Activated naive CD4-positive, alpha-beta T cell treated with Interleukin-2 at 50 U/mL for 16 hours (primary cell): ENCODE data around the gene CYP11A1.

Experiments used
- DNase-seq: peaks from one replicate; pipeline ENCODE4 v3.0.0-alpha.2; 2020

CYP11A1 gene

DNA sequence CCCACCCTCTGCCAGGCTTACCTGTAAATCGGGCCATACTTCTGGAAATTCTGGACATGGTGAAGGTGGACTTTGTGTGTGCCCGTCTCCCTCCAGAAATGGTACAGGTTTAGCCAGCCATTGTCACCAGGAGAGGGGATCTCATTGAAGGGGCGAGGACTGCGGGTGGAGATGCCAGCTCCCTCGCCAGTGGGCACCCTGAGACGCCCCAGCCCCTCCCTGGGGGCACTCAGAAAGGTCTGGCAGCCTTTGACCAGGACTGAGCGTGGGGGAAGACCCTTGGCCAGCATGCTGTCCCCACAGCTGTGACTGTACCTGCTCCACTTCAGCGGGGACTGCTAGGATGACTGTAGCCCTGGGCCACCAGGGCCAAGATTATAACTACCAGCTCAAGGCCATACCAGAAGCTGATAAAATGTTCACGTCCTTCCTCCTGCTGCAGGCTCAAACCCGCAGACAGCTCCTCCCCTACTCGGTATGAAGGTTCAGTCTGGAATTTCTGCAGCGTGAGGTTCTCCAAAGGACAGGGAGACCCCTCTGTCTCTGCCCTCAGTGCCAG lies at the start of gene CYP11A1:
TSS of gene CYP11A1 (minus strand) at position 351 of the 559 bp plus-strand sequence. CDS start at position 290, 61 bp downstream.
- no peak for DNase-seq

DNA sequence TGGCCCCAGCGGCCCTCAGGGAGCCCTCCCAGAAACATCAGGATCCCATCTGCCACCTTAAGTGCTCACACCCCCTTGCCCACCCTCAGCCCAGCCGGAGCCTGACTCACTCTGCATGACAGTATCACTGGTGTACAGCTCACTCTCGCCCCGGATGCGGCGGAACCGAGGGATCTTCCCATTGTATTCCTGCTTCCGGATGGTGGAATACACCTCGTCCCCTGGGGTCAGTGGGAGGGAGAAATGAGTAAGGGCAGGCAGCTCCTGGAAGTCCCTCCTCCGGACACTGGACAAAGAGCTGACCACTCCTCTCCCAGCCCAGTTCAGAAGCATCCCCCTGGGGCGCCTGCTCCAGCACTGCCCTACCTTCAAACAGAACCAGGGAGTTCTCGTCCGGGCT lies 49.8 kb upstream of the CYP11A1 start:
- no peak for DNase-seq

DNA sequence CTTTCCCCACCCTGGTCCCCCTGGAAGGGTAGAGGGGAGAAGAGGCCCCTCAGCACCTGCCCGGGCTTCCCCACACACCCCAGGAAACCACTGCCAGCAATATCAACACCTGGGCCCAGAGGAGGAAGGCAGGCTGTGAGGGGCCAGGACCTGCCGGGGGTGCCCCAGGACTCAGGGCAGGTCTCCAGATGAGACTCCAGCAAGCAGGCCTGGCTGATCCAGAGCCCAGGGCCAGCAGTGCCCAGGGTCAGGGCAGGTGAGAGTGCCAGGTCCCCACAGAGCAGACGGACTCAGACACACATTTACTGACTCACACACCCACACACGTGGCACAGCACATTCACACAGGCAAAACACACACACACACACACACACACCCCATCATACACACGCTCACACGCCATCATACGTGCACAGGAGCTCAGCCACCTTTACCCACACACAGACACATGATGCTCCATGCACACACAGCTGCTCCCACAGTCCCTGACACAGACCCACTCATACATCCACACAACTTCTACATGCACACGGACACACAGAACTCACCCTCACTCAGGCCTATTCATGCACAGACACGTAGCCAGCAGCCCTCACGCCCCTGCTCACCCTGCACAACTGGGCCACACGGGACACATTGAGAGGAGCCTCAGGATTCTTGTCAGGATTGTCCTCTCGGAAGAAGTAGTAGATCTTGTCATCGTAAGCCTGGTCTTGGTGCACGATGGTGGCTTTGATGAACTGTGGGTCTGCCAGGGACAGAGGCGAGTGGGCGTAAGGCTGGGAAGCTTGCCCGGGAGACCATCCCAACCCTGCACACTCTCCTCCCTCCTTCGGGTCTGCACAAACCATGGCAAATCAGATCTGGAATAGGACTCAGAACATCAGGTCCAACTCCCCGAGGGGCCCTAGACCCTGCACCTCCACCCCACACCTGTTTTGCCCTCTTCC lies 48.8 kb upstream of the CYP11A1 start:
- DNase-seq, result no peak

DNA sequence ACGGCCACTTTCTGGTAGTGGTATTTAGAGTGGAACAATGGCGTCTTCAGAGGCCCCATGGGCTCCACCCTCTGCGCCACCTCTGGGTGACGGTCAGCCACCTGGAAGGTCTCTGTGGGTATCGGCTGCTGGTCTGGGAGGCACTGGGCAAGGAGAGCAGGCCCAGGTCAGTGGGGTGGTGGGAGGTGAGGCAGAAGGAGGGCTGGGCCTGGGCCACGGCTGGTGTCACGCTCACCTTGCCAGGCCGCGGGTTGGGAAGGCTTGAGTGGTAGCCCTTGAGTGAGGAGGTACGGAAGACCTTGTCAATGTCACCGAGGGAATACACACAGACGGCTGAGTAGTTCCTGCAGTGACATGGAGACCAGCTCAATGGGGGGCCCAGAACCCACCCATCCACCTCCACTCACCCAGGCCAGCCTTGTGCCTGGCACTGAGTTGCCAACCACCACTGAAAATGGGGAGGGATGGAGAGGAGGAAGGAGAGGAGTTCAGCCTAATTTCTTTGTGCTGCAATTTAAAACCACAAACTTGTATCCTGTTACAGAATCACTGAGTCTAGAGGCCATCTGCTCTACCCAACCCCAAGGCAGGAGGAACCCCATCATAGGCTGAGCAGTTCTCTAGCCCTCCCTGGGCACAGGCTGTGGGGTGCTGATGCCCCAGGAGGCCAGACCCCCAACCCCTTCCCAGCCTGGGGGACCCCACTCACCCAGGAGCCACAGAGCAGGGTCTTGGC lies 47.3 kb upstream of the CYP11A1 start:
- no peak for DNase-seq

DNA sequence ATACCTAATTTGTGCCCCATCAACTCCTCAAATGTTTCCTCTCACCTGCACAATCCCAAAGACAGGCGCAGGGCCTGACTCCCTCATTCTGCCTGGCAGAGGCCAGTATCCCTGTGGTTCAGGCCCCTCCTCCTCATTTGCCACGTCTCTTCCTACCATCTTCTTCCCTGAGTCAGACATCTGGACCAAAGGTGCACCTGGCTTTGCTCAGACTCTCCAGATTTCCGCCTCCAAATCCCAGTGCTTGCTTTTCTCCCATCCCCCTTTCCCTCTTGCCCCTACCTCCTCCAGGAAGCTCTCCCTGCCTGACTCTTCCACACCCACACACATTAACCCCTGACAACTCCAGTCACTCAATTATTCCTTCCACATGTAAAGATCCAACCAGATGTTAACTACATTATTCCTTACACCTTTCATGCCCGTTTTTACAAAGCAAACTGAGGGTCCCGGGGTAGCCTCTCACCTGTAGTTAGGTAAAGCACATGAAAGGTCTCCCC lies 46.7 kb upstream of the CYP11A1 start:
- no peak for DNase-seq

DNA sequence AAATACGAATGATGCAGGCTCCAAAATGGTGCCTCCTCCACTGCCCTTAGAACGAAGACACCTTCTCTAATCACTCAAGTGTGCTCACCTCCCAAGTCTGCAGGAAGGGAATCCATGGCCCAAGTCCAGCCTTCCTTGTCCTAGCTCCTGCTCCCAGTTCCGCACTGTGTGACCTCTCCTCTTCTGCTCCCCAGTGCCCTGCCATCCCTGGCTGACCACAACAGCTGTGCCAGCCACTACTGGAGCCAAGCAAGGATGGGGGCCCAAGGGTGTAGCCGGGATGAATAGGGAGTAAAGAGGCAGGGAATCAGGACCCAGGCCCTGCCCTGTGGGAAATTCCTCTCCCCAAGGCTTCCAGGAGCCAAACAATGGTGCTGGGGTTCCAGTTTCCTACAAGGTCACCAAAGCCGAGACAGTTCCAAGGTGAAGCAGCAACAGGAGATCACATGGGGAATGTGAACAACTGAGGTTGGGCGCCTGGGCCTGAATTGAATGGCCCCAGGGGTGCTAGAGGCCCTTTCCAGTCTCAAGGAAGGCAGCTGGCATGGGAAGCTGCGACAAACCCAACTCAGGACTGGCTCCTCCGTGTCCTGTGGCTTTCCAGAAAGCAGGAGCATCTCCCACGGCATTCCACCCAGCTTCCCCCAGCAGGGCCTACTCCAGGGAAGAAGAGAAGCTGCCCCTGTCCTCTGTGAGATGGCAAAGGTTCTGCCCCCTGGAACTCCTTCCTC lies 46.1 kb upstream of the CYP11A1 start:
- DNase-seq, result no peak

DNA sequence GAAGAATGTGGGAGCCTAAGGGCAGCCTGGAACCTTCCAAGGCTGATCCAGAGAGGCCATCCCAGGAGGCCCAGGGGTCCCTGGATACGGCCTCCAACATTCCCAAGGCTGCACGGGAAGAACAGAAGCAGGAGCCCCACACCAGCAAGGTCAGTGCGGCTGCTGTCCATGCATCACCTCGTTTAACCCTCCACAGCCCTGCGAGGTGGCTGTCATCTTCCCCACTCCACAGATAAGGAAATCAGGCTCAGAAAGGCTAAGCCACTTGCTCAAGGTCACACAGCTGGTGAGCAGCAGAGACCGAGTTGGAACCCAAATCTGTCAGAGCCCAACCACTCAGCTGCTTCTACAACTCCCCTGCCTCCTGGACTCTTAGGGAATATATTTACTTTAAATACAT lies 44.7 kb upstream of the CYP11A1 start:
- DNase-seq, result no peak

DNA sequence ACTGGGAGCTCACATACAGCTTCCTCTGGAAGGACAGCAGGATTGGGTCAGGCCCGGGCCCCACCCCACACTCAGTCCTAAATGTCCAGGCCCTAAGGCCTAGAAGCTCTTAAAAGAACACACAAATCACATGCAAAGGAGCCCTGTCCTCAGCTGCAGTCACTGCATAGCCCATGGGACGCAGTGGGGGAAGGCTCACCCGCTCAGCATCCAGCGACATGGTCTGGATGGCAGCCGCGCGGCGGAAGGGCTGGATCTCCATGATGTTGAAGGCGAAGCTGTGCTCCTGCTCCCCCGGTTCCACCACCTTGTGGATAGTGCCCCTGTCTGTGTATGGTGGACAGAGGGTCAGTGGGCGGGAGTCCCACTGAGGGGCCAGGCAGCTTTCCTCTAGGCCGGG lies 44.2 kb upstream of the CYP11A1 start:
- DNase-seq, result no peak

DNA sequence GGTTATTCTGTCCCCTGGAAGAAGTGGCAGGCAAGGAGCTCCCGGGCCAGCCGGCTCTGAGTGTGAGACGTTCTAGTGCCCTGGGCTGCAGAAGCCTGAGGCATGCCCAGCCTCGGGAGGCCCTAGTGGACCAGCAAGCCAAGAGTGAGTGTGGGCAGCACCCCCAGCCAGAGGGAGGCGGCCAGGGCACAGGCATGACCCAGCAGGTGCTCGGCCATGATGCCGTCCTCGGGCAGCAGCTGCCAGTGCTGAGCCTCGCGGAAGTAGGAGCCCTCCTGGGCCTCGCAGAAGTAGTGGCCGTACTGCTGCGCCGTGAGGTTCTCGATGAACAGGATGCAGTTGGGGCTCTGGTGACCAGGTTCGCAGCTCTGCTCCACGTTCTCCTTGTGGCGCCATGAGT lies 43.1 kb upstream of the CYP11A1 start:
- no peak for DNase-seq

DNA sequence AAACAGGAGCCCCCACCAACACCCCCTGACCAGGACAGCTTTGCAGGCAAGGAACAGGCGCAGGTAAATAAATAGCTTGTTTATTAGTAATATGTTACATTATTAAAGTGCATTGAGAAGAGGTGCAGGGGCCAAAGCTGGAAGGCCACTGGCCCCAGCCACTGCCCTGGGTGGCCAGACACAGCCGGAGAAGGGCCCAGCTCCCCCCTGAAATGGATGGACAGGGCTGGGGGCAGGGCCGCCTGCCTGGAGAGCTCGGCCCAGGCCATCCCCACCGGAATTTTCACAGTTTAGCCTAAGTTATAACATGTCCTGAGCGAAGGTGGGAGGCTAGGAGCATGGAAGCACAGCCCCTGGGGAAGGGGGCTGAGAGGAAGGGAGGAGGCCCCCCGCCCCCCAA lies 41.8 kb upstream of the CYP11A1 start:
- DNase-seq, result no peak

DNA sequence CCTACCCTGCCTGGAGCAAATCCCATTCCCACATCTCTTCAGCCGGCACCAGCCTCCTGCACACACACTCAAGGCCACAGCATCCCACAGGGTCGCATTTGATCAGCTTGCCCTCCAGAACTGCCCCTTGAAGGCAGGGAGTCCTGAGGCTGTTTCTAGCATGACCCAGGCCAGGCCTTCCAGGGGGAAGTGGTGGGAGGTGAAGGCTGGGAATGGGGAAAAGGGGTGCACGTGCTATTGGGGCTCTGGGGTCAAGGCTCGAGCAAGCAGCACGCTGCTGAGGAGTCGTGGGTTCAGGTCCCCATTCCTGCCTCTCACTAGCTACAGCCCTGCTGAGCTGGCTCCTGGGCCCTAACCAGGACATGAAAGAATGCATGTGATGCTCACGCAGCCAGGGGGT lies 41.4 kb upstream of the CYP11A1 start:
- no peak for DNase-seq

DNA sequence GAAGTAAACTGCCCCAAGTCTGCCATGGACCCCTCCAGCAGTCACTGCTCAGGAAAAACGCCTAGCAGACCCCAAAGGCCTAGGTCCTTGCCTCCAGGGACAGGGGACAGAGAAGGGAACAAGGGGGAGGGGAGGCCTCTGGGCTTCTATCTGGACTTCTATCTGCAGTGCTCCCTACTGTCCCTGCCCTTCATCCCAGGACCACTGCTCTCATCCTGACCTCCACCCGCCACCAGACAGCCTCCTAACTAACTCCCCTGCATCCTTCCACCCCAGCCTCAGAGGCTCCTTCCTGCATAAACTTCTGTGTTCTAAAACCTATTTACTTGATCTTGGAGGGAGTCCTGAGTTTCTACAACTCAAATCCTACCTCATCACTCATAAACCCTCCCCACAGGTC lies 40.9 kb upstream of the CYP11A1 start:
- no peak for DNase-seq

DNA sequence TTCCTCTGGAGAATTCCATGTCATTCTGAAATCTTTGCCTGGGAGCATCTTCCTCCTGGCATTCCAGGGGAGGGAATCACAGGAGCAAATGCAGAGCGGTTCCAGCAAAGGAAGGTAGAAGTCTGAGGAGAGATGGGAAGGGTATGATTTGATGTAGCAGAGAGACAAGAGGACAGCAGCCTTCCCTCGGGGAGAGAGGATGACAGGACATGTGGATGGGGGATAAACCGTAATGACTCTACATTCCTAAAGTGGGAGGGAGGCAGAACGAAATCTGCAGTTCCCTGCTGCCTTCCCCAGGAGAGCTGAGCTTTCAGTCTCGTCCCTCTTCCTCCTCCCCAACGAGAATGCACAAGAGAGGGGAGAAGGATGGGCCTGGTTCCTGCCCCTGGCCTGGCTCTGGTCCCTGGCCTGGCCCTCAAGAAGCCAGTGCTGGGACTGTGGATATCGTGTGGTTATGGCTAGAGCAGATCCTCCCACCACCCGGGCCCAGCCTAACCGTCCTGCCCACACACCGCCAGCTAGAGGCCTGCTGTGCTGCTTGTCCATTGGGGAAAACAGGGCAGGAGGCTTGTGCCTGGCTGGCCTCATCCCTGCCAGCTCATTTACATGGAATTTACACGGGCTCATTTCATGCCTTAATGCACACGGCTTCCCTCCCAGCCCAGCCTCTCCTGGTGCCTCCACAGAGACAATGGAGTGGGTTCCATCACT lies 39.7 kb upstream of the CYP11A1 start:
- DNase-seq, result no peak

DNA sequence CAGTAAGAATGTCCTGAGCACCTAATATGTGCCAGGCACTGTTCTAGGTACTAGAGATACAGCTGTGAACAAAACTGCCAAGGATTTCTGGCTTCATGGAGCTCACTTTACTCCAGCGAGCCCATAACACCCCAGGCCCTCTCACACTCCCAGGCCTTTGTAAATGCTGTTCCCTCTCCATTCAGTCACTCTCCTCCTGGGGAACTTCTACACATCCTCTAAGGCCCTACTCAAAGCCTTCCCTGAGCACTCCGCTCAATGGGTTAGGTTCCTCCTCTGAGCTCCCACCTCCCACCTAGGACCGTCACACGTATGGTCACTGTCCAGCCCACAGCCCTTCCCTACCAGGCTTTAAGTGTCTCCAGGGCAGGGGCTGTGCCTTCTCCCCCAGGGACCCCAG lies 39.1 kb upstream of the CYP11A1 start:
- no peak for DNase-seq

DNA sequence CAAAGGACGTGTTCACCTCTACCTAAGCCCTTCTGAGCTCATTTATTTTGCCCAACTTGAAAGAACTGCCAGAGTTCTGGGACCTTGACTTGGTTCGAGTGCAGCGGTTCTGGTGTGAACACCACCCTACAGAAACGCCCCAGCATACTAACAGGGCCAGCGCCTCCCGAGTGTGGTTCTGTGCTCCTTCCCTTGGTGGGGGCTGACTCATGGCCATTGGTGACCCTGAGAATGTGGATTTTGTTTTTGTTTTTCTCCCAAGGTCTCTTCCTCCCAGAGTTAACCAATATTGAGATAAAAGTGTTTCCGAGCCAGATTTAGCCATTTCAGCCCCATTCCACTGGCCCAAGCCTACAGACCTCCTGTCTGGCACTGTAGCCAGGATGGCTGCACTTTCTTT lies 38.4 kb upstream of the CYP11A1 start:
- DNase-seq, result no peak

DNA sequence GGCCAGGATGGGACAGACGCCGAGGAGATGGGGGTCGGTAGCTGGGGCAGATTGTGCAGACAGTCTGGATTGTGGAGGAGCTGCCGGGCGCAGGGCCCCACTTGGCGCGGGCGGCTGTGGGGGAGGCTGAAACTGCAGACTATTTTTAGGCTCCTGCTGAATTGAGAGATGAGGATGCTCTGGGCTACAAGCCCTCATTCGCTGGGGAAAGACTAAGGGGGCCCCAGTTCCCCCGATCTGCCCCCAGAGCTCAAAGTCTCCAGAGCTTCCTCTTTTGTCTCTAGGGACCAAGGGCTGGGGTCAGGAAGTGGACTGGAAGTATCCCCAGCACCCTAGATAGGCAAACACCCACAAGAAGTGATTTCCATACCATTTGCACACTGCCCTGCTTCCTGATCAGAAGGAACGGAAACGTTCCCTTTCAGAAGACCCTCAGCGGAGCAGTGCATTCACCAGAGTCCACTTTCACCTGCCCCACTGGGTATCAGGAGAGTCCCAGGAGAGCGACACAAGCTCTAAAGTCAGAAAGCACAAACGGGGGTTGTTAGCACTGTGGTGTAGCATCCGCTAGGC lies 36.6 kb upstream of the CYP11A1 start:
- DNase-seq, result no peak

DNA sequence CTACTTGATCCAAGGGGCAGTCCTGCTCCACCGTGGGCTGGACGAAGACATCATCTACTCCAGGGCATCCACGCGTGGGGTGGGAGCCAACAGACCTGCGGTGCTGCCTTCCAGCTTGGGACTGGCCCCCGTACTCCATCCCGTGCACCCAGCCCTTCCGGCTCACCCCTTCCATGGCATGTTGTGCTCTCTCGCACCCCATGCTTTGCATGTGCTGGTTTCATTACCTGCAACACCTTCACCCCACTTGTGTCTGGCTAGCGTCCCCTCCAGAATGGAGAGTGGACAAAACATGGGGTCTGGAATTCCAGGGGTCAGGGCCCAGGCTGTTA lies 36.1 kb upstream of the CYP11A1 start:
- no peak for DNase-seq

DNA sequence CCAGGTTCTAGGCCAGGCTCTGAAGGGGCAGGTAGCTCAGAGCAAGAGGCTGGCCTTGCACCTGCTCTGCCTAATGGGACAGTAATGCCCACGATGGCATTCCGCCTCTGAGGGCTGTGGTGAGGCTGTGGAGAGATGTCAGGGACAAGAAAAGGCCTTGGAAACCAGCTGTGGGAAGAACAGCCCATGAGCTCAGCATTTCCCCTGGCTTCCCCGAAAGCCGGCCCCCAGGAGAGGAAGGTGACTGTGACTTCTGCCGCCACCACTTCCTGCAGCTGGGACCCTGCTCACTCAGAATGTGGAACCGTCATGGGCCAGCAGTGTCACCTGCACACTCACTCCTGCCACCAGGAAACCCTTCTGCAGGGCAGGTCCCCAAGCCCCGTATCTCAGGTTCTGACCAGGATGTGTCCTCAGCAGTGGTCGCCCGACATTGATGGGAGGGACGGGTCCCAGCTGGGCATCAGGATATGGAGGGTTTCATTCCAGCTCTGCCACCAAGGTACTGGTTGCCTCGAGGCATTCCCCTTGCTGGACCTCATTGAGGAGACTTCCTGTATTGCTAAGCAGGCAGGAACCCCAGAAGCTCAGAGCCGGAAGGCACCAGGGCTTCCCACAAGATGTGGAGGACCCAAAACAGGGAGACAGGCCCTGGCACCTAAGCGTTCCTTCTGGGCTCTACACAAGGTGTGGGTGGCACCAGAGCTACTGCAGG lies 35.6 kb upstream of the CYP11A1 start:
- DNase-seq, result peak; percentile 79

DNA sequence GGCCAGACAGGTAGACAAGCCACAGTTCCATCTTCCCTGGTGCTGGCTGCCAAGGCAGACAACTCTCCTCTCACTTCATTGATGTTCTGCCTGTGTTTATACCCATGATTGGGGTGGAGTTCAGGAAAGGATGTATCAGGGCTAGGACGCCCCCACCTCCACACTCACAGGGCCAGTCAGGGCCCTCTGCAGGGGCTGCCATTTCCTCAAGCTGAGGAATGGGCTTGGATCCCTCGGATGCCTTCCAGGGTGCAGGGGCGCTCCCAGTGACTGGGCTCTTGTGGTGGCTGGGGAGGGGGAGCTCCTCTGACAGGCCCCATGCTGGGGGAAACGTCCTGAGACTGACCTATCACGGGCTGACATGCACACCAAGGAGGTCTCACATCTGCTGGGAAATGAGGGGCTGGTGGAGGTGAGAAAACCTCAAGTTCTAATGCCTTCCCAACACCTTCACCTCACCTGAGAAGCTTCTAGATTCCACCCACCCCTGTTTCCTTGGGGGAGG lies 34.9 kb upstream of the CYP11A1 start:
- no peak for DNase-seq

DNA sequence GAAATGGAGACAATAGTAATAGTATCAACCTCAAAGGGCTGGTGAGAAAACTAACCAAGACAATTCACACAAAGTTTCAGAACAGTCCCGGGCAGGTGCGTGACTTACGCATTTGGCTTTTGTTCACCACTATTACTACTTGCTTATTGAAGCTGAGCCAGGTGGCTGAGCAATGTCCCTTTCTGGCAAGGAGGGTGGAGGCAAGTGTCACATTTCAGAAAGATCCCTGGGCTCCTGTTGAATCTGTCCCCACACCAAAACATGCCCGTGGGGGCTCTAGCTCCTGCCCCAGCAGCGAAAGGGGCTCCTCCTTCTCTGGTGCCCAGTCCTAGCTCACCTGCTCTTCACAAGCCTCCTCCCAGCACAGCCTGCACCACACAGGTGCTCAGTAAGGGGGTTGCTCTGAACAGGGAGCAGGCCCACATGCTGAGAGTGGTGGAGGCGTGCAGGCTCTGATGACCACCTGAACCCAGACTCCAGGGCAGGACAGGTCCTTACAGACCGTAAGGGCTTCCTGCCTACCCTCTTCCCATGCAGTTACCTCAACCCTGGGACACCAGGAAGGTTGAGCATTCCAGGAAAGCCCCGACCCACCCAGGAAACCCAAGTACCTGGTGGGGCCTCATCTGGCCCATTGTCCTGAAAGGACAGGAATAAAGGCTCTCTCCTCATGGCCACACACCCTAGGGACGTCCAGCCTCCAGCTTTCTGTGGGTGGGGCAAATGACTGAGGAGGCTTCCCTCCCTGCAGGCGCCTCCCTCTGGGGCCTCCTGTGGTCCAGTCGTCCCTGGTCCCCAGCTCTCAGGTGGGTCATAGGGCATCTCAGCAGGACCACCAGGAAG lies 33.7 kb upstream of the CYP11A1 start:
- peak; percentile 31 for DNase-seq
